ENCODE data around the gene CLN6. TPM values are rescaled to one million over a fixed set of nuclear protein-coding genes. Genes with fewer than 3 reads are reported as not detected.

CLN6 gene
- total RNA-seq, 1 experiment from 2014 or later, result 68.7 TPM

GRCh38 chr15:68278345-68278594, 48.7 kb upstream of the CLN6 start:
- Histone ChIP-seq H3K27ac (ENCODE audit: low read length) (peak overlapping the region; percentile 99), H3K9me3 (ENCODE audit: control insufficient read depth, insufficient read depth, low read depth, low read length) (no peaks in the 10 kb centered on the region), H3K4me1 (ENCODE audit: control insufficient read depth, insufficient read depth, low read length) (peaks cover 28% of the 10 kb centered on the region), H3K36me3 (ENCODE audit: control insufficient read depth, insufficient read depth, low read length) (peaks cover 6% of the 10 kb centered on the region; the same call in 1 of the 2 replicates), H3K4me3 (ENCODE audit: low read depth in 2 of 2, low read length in 2 of 2) (peak overlapping the region; percentile 81 to 98), H3K27me3 (ENCODE audit: control insufficient read depth, insufficient read depth, low read length) (no peaks in the 10 kb centered on the region)
- ATAC-seq, result no peak
- in situ Hi-C loops (cut with HindIII; ENCODE audit: low pct_unique_long_range_greater_than_20kb, low sequenced_read_pairs), result no loop called here
- no TSS peak for BruUV-seq (replicated peaks)
- no peak for DNase-seq (ENCODE audit: low read depth, low spot score)
- ChIA-PET CTCF (interaction anchor here (2.2 kb wide), 1 partner anchor 25 kb away, joined by 5 read pairs; no protein-coding TSS in a partner anchor), POLR2A (interaction anchor here (0.6 kb wide), 2 partner anchors 46 to 880 kb away, joined by 3 to 16 read pairs; no protein-coding TSS in a partner anchor)
- TF ChIP-seq, protein P1, sequence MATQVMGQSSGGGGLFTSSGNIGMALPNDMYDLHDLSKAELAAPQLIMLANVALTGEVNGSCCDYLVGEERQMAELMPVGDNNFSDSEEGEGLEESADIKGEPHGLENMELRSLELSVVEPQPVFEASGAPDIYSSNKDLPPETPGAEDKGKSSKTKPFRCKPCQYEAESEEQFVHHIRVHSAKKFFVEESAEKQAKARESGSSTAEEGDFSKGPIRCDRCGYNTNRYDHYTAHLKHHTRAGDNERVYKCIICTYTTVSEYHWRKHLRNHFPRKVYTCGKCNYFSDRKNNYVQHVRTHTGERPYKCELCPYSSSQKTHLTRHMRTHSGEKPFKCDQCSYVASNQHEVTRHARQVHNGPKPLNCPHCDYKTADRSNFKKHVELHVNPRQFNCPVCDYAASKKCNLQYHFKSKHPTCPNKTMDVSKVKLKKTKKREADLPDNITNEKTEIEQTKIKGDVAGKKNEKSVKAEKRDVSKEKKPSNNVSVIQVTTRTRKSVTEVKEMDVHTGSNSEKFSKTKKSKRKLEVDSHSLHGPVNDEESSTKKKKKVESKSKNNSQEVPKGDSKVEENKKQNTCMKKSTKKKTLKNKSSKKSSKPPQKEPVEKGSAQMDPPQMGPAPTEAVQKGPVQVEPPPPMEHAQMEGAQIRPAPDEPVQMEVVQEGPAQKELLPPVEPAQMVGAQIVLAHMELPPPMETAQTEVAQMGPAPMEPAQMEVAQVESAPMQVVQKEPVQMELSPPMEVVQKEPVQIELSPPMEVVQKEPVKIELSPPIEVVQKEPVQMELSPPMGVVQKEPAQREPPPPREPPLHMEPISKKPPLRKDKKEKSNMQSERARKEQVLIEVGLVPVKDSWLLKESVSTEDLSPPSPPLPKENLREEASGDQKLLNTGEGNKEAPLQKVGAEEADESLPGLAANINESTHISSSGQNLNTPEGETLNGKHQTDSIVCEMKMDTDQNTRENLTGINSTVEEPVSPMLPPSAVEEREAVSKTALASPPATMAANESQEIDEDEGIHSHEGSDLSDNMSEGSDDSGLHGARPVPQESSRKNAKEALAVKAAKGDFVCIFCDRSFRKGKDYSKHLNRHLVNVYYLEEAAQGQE (IDR thresholded peaks at IDR 0.05; ENCODE audit: insufficient read depth in 1 of 2, low read depth in 2 of 2, low read length in 1 of 2), result no peak
- TF ChIP-seq CTCF (IDR thresholded peaks at IDR 0.05), result peak; percentile 47
- TF ChIP-seq POLR2AphosphoS5 (IDR thresholded peaks at IDR 0.05; ENCODE audit: low read depth, low read length), result no peak
- TF ChIP-seq TCF7L2 (IDR thresholded peaks at IDR 0.05; ENCODE audit: low read depth, low read length), result no peak
- 0 out of 2 replicates have a peak, but pooled peaks have one; percentile 15 for TF ChIP-seq SIN3A (IDR thresholded peaks at IDR 0.05; ENCODE audit: borderline replicate concordance, insufficient read depth, low read depth, low read length)
- intact Hi-C loops (cut with micrococcal nuclease; ENCODE audit: unreplicated experiment), result no loop called here

DNA sequence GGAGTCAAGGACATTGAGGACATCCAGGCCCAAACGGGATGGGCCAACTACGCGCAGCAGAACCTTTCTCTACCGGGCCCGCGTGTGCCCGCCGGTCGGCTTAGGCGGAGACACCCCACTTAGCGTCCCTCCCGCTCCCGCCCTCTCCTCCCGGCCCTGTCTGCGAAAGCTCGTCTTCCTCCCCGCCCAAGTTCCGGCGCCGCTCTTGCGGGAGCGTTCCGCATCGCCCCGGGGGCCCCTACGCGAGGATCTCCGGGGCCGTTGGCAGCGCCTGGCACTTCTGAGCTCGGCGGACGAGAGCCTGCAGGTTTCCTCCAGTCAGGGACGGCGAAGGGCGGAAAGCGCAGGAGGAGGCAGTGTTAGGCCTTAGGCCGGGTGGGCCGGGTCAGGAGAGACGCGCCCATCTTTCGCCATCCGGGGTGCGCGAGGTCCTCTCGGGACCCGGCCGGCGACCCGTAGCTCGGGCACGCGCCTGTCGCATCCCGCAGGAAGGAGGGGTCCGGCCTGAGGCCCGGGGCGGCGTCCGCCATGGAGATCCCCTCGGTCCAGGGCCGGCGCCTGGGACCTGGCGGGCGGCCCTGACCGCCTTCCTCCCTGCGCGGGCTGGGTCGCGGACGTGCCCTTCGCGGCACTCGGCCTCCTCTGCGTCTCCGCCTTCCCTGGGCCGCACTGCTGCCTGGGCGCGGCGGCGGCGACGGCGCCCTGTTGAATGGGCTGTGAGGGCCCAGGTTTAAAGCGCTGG, 48.2 kb upstream of the CLN6 start, which contains the start of gene FEM1B:
TSS of gene FEM1B (plus strand) at position 143 of the 742 bp plus-strand sequence. CDS start 673 bp downstream, outside the sequence.
- POLR2A ChIA-PET, result interaction anchor here (0.6 to 1.2 kb wide), 5 partner anchors 47 to 881 kb away, joined by 3 to 16 read pairs (median 3); no protein-coding TSS in a partner anchor
- in situ Hi-C loops (cut with HindIII; ENCODE audit: low pct_unique_long_range_greater_than_20kb, low sequenced_read_pairs), result no loop called here
- Histone ChIP-seq H3K4me3 (ENCODE audit: low read depth in 2 of 2, low read length in 2 of 2) (peak within 1 kb of the TSS; percentile 81 to 98), H3K27me3 (ENCODE audit: control insufficient read depth, insufficient read depth, low read length) (no peaks in the 10 kb centered on the region), H3K27ac (ENCODE audit: low read length) (peak within 1 kb of the TSS; percentile 99), H3K4me1 (ENCODE audit: control insufficient read depth, insufficient read depth, low read length) (peaks cover 31% of the 10 kb centered on the region), H3K36me3 (ENCODE audit: control insufficient read depth, insufficient read depth, low read length) (peaks cover 6% of the 10 kb centered on the region; the same call in 1 of the 2 replicates), H3K9me3 (ENCODE audit: control insufficient read depth, insufficient read depth, low read depth, low read length) (no peaks in the 10 kb centered on the region)
- no TSS peak for BruUV-seq (replicated peaks)
- ATAC-seq (peak; percentile 93), DNase-seq (ENCODE audit: low read depth, low spot score) (peak; percentile 72)
- intact Hi-C loops (cut with micrococcal nuclease; ENCODE audit: unreplicated experiment), result no loop called here
- TF ChIP-seq, protein P1 (IDR thresholded peaks at IDR 0.05; ENCODE audit: insufficient read depth in 1 of 2, low read depth in 2 of 2, low read length in 1 of 2), result no peak
- peak; percentile 90 for TF ChIP-seq POLR2AphosphoS5 (IDR thresholded peaks at IDR 0.05; ENCODE audit: low read depth, low read length)
- TF ChIP-seq TCF7L2 (IDR thresholded peaks at IDR 0.05; ENCODE audit: low read depth, low read length), result 0 out of 2 replicates have a peak, but pooled peaks have one; percentile 31
- CTCF ChIA-PET, result interaction anchor here (2.2 kb wide), 1 partner anchor 25 kb away, joined by 5 read pairs; no protein-coding TSS in a partner anchor
